ENCODE results near the gene TP63.
"Not testable (repeated sequence)": the region's sequence is repeated elsewhere in the genome, so short reads cannot be mapped to it uniquely, and the experiment has no call there.

TP63 gene

GRCh38 chr3:189631373-189631408, at the start of gene TP63:
TP63 (plus strand) TSS chr3:189631389; CDS start chr3:189631516, 127 bp downstream.
- DNase-seq = no peak

DNA sequence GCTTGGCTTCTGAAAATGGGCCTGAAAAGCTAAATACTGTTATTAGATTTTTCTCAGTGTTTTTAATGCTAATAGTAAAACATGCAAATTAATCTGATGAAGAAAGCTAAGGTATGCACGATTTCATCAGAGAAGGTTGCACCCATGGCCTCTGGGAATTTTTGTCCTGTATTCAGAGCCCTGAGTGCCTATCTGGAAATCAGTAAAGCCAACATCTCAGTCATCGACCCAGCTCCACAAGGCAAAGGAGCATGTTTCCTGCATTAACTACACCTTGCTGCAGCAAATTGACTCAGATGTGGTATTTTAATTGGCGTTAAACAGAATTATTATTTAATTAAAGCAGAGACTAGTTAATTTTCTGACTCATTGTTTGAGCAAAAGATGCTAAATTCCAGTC, 49.0 kb upstream of the TP63 start:
- no peak for DNase-seq

DNA sequence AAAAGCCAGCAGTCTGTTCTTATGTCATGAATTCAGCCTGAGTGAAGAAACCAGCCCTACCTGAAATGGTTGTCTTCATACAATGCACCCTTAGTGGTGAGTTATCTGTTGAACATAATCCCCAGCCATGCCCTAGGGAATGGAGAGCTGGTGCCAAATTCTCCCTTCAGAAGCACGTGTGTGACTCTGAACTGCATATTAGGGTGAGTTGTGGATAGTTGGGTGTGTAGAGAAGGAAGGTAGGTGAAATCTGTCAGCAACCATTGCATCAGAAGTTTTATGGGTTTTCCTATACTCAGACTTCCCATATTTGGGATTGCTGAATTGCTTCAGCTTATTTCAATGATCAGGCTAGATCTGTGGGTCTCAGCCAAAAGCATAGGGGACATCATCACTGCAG, 46.5 kb upstream of the TP63 start:
- no peak for DNase-seq

GRCh38 chr3:189586941-189587663, 44.1 kb upstream of the TP63 start:
- no peak for DNase-seq

DNA sequence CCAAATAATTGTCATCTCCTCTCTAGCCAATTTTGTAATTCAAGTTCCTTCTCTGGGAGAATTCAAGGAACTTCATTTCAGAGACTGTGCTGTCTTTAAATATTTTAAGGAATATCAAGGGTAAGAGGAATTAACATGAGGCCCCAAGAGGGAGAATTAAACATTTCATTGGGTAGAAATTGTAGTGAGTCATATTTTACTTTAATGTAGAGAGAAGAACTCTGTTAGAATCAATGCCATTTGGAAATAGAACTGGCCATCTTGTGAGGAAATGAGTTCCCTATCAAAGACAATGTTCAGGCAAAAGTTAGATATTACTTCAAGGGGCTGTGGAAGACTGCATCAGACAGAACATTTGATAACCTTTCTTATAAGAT, 43.5 kb upstream of the TP63 start:
- DNase-seq = no peak

GRCh38 chr3:189588070-189588469, 43.1 kb upstream of the TP63 start:
- no peak for DNase-seq

- DNase-seq = no peak
These were observed 42.6 kb upstream of the TP63 start for GRCh38 chr3:189588475-189589178.

DNA sequence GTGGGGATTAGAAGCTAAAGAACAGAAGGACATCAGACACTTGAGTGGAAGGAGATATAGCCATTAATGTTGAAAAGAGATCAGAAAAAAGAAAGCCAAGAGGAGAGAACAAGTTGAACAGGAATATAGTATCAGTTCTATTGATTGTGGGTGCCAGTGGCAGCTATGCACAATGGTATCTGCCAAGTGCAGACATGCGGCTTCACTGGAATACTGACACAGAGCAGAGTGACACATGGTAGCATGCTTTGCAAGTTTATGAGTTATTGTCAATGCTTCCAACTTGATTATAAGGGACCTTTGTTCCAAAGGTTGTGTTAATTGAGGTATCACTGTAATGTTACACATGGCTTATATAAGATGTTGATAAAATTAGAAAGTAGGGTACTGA, 42.0 kb upstream of the TP63 start:
- DNase-seq = no peak

DNA sequence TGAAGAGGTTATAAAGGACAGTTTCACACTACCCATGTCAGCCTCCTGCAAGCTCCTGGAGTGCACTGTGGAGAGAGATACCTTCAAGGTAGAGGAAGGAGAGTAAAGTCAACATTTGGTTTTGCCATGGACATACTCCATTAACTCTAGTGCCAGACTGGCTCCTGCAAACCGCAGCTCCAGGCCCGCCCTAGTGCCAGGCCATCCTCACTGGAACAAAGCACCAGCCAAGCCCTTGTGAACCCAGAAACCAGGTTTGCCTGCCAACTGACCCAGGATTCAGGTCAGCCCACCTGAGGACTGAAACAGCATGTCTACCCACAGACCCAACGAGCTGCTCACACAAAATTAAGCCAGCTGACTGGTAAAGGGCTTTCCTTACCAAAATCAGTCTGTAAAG, 41.0 kb upstream of the TP63 start:
- no peak for DNase-seq

DNA sequence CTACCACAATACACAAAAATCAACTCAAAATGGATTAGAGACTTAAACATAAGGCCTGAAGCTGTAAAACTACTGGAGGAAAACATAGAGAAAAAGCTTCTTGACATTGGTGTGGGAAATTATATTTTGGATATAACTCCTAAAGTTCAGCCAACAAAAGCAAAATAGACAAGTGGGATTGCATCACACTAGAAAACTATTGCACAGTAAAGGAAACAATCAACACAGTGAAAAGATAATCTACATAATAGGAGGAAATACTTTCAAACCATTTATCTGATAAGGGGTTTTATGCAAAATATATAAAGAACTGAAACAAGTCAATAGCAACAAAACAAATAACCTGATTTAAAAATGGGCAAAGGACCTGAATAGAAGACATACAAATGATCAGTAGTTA, 37.6 kb upstream of the TP63 start:
- DNase-seq = no peak

DNA sequence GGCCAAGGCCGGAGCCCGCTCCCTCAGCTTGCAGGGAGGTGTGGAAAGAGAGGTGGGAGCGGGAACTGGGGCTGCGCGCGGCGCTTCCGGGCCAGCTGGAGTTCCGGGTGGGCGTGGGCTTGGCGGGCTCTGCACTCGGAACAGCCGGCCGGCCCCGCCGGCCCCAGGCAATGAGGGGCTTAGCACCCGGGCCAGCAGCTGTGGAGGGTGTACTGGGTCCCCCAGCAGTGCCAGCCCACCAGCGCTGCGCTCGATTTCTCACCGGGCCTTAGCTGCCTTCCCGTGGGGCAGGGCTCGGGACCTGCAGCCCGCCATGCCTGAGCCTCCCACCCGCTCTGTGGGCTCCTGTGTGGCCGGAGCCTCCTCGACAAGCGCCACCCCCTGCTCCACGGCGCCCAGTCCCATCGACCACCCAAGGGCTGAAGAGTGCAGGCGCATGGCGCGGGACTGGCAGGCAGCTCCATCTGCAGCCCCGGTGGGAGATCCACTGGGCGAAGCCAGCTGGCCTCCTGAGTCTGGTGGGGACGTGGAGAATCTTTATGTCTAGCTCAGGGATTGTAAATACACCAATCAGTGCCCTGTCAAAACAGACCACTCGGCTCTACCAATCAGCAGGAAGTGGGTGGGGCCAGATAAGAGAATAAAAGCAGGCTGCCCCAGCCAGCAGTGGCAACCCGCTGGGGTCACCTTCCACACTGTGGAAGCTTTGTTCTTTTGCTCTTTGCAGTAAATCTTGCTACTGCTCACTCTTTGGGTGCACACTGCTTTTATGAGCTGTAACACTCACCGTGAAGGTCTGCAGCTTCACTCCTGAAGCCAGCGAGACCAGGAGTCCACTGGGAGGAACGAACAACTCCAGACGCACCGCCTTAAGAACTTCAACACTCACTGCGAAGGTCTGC, 34.9 kb upstream of the TP63 start:
- DNase-seq = not testable (repeated sequence)

- no peak for DNase-seq
These were observed 33.3 kb upstream of the TP63 start for GRCh38 chr3:189597918-189598317.

DNA sequence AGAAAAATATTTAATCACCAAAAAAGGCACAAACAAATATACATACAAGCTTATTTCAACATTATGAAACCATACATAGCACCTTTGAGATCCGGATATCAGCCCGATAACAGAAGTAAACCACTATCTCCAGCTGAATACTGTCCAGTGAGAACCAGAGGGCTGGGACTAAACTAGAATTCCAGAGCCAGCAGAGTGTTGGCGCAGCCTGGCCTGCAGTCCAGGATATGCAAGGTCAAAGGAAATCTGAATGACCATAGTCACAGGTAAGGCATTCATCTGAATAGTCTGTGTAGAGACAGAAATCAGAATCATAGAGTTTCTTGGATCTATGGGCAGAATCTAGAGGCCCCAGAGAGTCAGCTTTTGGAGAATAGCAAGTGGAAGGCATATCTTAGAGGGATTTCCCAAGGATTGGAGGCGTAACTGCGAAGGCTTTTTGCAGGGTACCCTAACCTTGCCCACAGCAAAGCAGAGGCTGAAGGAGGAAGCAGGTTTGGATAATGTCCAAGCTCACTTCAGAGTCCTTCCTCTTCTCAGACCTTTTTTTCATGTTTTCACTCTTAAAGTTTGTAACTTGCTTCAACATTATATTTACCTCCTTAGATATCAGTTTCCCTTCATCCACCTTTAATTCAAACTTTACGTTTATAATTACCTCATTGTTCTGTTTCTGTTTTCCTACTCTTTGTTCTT, 32.5 kb upstream of the TP63 start:
- no peak for DNase-seq

DNA sequence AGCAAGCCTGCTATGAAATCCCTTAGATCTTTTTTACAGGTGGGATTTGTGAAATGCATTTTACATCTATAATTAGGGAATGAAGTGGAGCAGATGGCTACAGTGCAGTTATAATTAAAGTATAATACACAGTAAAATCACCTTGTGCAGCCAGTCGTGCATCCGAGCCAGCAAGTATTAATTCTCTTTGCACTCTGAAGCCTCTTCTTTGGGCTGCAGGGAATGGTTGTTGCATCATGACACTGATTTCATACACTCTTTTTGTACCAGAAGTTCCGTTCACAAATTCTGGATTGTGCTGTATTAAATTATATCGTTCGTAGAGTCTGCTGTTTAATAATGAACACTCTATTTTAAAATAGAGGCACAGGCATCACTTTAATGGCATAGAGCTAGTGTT, 28.7 kb upstream of the TP63 start:
- DNase-seq = no peak

- no peak for DNase-seq
These were observed 25.5 kb upstream of the TP63 start for GRCh38 chr3:189605717-189606116.

DNA sequence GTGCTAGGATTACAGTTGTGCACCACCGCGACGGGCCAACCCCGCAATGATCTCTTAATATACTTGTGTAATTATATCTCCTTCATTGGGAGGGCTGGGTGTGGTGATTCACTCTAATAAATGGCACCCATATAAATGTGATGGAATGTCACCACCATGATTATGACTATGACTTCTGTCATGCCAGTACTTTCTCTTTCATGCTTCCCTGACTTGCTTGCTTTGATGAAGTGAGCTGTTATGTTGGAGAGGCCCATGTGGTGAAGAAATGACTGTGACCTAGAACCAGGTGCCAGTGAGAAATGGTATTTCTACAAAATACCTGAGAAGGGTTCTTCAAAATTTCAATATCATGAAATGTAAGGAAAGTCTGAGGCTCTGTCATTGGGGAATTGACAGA, 24.4 kb upstream of the TP63 start:
- DNase-seq = no peak

DNA sequence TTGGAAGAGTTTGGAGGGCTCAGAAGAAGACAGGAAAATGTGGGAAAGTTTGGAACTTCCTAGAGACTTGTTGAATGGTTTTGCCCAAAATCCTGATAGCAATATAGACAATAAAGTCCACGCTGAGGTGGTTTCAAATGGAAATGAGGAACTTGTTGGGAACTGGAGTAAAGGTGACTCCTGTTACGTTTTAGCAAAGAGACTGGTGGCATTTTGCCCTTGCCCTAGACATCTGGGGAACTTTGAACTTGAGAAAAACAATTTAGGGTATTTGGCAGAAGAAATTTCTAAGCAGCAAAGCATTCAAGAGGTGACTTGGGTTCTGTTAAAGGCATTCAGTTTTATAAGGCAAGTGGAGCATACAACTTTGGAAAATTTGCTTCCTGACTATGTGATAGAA, 18.5 kb upstream of the TP63 start:
- DNase-seq = not testable (repeated sequence)

DNA sequence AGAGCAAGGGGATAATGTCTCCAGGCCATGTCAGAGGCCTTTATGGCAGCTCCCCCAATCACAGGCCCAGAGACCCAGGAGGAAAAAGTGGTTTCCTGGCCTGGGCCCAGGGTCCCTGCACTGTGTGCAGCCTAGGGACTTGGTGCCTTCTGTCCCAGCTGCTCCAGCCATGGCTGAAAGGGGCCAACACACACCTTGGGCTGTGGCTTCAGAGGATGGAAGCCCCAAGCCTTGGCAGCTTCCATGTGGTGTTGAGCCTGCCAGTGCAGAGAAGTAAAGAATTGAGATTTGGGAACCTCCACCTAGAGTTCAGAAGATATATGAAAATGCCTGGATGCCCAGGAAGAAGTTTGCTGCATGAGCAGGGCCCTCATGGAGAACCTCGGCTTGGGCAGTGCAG, 18.1 kb upstream of the TP63 start:
- DNase-seq = no peak

DNA sequence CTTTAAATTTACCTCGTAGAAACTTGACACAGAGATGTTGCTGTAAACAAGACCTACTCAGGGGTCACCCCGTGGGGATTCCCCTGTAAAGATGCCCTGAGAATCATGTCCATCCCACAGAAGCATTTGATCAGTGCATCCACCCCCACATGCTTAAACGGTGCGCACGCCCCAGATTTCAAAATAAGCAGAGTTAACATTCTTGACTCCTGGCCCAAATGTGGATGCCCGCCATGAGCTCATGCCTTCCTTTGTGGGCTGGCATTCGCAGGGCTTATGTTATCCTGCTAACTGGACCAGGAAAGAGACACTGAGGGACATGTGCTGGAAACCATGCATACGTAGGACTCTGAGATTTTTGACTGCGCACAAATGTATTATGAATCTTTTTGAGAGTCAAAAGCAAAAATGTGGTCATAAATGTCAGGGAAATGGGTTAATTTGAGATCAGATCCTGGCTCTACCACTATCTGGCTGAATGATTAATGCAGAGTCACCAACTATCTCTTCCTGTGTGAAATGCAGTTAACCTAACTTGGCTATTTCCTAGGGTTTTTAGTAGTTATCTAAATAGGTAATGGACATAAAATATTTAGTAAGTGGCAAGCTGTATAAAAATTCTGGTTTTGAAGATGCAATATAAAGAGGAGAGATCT, 9.1 kb upstream of the TP63 start:
- no peak for DNase-seq

- no peak for DNase-seq
These were observed 8.6 kb upstream of the TP63 start for GRCh38 chr3:189622629-189623028.

GRCh38 chr3:189624130-189624529, 7.1 kb upstream of the TP63 start:
- no peak for DNase-seq

GRCh38 chr3:189625071-189625470, 6.1 kb upstream of the TP63 start:
- DNase-seq = no peak

DNA sequence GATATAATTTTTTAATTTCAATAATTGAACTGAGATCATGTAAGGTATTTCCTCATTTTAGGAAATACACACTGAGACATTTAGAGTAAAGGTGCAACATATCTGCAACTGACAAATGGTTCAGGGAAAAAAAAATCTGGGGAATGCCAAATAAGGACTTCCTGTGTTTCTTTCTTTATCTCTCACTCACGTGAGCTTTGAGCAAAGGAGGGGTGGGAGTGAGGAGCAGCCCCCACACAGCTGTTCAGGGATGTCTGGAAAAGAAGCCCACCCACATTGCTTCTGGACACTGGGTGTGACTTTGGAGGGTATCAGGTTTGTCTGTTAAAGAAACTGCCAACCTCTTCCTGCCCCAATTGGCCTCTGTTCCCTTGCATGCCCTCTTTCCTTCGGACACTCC, 5.6 kb upstream of the TP63 start:
- DNase-seq = no peak
